PC-3 (cell line): ENCODE results near the gene MAP2K1.

ENCODE experiments used
- EZH2 ChIP-seq: fragments of 300-600 bp; sonication (generic); IDR thresholded peaks from one replicate; pipeline ENCODE4 v1.6.1; 2017; ENCODE audit warnings: antibody characterized with exemption, mild to moderate bottlenecking, low read length; ENCODE audit not compliant: unreplicated experiment
- EZH2phosphoT487 ChIP-seq: fragments of 300-600 bp; sonication (generic); IDR thresholded peaks from 2 replicates; pipeline ENCODE4 v1.6.1; 2018; ENCODE audit warnings: mild to moderate bottlenecking, antibody characterized with exemption, low read length, borderline replicate concordance
- TF ChIP-seq, protein P1 (sequence below): fragments of 300-600 bp; sonication (generic); conservative IDR thresholded peaks from 2 replicates; pipeline ENCODE4 v1.5.1; 2017; ENCODE audit warnings: antibody characterized with exemption, low read depth, mild to moderate bottlenecking, low read length

DNA sequence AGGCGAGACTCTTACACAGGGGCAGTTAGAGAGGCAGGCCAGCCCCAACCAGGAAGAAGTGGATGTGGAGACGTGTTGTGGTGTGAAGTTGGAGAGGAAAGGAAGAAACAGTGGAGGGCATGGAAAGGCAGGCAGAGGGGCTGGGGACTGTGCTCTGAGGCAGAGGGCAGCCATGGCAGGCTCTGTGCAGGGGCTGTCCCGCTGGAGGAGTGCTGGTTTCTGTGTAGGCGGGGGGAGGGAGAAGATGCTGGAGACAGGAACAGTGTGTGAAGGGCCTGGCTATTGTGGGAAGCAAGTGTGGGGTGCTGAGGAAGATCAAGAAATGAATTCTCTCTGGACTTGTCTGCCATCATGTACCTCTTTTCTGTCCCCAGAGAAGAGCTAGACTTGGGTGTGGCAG, 89.8 kb downstream of the MAP2K1 start:
- TF ChIP-seq, protein P1, sequence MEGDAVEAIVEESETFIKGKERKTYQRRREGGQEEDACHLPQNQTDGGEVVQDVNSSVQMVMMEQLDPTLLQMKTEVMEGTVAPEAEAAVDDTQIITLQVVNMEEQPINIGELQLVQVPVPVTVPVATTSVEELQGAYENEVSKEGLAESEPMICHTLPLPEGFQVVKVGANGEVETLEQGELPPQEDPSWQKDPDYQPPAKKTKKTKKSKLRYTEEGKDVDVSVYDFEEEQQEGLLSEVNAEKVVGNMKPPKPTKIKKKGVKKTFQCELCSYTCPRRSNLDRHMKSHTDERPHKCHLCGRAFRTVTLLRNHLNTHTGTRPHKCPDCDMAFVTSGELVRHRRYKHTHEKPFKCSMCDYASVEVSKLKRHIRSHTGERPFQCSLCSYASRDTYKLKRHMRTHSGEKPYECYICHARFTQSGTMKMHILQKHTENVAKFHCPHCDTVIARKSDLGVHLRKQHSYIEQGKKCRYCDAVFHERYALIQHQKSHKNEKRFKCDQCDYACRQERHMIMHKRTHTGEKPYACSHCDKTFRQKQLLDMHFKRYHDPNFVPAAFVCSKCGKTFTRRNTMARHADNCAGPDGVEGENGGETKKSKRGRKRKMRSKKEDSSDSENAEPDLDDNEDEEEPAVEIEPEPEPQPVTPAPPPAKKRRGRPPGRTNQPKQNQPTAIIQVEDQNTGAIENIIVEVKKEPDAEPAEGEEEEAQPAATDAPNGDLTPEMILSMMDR = no peak
- no peak for TF ChIP-seq EZH2phosphoT487
- no peak for TF ChIP-seq EZH2
